Prostate gland (tissue), 2 donors: Measurements from ENCODE around the gene PTCD1. TPM values are rescaled to one million over a fixed set of nuclear protein-coding genes. Genes with fewer than 3 reads are reported as not detected.
"Not testable (repeated sequence)": the region's sequence is repeated elsewhere in the genome, so short reads cannot be mapped to it uniquely, and the experiment has no call there.

ENCODE experiments used
- DNase-seq: peaks from one replicate; pipeline ENCODE4 v3.0.0-alpha.2; 2019; ENCODE audit warnings: low spot score
- H3K27ac ChIP-seq, 2 donors: fragments of 200-600 bp; sonication (generic); 2 replicates each; pipeline ENCODE4 v1.5.1; 2017 to 2019
- H3K27me3 ChIP-seq: fragments of 200-600 bp; sonication (generic); replicated peaks from 2 replicates; pipeline ENCODE4 v1.5.1; 2019; ENCODE audit not compliant: insufficient read depth
- H3K36me3 ChIP-seq, 2 donors: fragments of 200-600 bp; sonication (generic); 1 replicate in 1 of 2; 2 replicates in 1 of 2; pipeline versions ENCODE4 v1.5.1 to v1.8.1; 2017 to 2019
- H3K4me1 ChIP-seq: fragments of 200-600 bp; sonication (generic); replicated peaks from 2 replicates; pipeline ENCODE4 v1.5.1; 2019
- H3K4me3 ChIP-seq, 2 donors: fragments of 200-600 bp; sonication (generic); 2 replicates each; pipeline ENCODE4 v1.5.1; 2017 to 2019
- H3K9me3 ChIP-seq: fragments of 200-600 bp; sonication (generic); 2 replicates; pipeline ENCODE4 v1.5.1; 2017
- POLR2A ChIP-seq: fragments of 450-650 bp; IDR thresholded peaks from one replicate; pipeline ENCODE4 v1.6.1; 2016; ENCODE audit warnings: antibody characterized with exemption, mild to moderate bottlenecking
- POLR2AphosphoS5 ChIP-seq: sonication (generic); formaldehyde crosslinking; IDR thresholded peaks from one replicate; pipeline ENCODE4 v1.6.1; 2017; ENCODE audit warnings: antibody characterized with exemption
- WGBS: methylation state at CpG from one replicate; pipeline ENCODE4 v1.1.5; 2018; 5-methylcytosine and 5-hydroxymethylcytosine counted together
- intact Hi-C: fragments of 100-400 bp; cut with DNase I; formaldehyde crosslinking; loops from one replicate; pipeline ENCODE4 v1.14.2; 2022
- total RNA-seq, 2 donors: library from RNA; depleted of rRNA; stranded (reverse); fragments of >200 nt; gene quantifications; one replicate each; pipeline ENCODE4 v1.1.0, GENCODE V29; 2016
- TF ChIP-seq, protein P1 (sequence below), 4 experiments: fragments of 200-600 bp in 2 of 4; fragments of 450-650 bp in 2 of 4; sonication (generic) in 2 of 4; IDR thresholded peaks; 1 replicate in 3 of 4; 2 replicates in 1 of 4; pipeline ENCODE4 v1.5.1; 2016 to 2019; ENCODE audit warnings: antibody characterized with exemption in 4 of 4, mild to moderate bottlenecking in 2 of 4, moderate library complexity in 2 of 4

The PTCD1 gene
- total RNA-seq, 2 donors from 2014 or later: 9.1 to 11.8 TPM

DNA sequence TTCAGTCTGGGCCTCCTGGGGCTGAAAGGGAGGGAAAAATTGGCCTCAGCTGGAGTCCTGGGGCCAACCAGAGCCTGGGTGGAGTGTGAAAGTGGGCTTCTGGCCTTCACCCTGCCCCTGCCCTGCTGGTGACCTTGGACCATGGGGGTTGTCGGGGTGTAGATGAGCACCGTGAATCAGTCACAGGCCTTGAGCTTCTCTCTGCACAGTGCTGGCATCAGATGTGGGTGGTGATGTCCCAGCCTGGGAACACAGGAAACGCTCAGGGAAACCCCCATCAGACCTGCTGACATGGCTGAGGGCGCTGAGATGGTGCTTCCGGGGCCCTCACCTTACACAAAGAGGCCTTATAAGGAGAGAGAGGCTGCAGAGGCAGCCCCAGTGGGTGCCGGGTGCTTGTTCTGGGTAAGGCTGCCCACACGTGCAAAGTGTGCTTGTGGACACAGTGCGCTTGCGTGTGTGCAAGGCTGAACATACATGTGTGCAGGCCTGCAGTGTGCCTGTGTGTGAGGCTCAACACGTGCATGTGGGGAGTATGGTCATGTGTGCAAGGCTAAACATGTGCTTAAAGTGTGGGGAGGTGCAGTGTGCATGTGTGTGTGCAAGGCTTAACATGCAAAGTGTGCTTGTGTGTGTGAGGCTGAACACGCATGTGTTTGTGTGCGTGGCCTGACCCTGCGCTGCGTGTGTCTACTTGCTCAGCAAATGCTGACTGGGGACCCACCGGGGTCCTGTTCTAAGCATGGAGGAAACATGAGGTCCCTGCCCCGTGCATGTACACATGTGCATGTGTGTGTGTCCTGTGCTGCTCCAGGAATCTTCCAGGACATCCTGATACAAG is 57.6 kb downstream of the PTCD1 start:
- H3K27ac ChIP-seq: no peak overlapping the region
- DNase-seq: no peak
- intact Hi-C loops: no loop called here
- no peaks in the 10 kb centered on the region for H3K36me3 ChIP-seq
- no peaks in the 10 kb centered on the region for H3K4me1 ChIP-seq
- no peak for TF ChIP-seq POLR2AphosphoS5
- H3K27me3 ChIP-seq: no peaks in the 10 kb centered on the region
- 79% methylated on average over 16 of the region's 16 CpGs for WGBS
- H3K9me3 ChIP-seq: no peaks in the 10 kb centered on the region
- no peak overlapping the region for H3K4me3 ChIP-seq

DNA sequence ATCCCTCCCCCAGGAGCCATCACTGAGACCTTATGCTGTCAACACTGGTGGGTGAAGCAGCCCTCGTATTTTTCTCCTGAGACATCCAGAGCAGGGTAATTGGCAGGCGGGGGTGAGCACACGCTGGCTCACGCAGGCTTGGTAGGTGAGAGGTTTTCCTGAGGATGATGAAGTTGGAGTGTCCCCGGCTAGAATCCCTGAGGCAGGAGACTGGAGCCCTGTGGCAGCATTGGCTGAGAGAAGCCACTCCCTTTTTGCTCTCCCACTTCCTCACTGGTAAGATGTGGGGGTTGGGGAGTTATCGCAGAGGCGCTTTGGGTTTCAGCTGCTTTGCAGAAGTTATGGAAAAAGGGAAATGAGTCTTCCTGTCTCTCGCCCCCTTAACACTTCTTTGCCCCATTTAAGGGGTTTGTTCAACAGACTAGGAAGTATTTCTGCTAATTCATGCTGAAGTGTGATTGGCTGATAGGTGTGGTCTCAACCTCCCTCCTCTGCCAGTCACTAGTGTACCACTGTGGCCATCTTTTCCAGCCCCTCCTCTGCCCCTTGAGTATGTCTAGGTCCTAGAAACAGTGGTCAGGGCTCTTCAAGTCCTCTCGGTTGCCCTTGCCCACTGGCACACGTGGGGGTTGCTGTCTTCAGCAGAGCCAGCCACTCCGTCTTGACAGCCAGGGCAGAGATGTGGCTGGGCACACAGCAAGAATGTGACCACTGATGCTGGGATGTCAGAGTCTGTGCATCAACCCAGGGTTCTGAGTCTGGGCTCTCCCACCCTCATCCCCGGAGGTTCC is 58.4 kb downstream of the PTCD1 start:
- TF ChIP-seq POLR2A (no peak), POLR2AphosphoS5 (peak; percentile 25)
- Histone ChIP-seq H3K36me3 (no peaks in the 10 kb centered on the region), H3K4me3 (no peak overlapping the region), H3K27ac (peak overlapping the region; percentile 60), H3K9me3 (no peaks in the 10 kb centered on the region), H3K27me3 (no peaks in the 10 kb centered on the region), H3K4me1 (no peaks in the 10 kb centered on the region)
- 66% methylated on average over 12 of the region's 12 CpGs for WGBS
- DNase-seq: no peak
- intact Hi-C loops: no loop called here

- 78% methylated on average over 7 of the region's 7 CpGs for WGBS
- DNase-seq, H3K4me3 ChIP-seq, H3K4me1 ChIP-seq, H3K36me3 ChIP-seq, intact Hi-C loops, H3K27me3 ChIP-seq, H3K9me3 ChIP-seq: not testable (repeated sequence)
- H3K27ac ChIP-seq: peak overlapping the region; percentile 60
Observed at GRCh38 chr7:99379693-99380031, 58.9 kb downstream of the PTCD1 start.

DNA sequence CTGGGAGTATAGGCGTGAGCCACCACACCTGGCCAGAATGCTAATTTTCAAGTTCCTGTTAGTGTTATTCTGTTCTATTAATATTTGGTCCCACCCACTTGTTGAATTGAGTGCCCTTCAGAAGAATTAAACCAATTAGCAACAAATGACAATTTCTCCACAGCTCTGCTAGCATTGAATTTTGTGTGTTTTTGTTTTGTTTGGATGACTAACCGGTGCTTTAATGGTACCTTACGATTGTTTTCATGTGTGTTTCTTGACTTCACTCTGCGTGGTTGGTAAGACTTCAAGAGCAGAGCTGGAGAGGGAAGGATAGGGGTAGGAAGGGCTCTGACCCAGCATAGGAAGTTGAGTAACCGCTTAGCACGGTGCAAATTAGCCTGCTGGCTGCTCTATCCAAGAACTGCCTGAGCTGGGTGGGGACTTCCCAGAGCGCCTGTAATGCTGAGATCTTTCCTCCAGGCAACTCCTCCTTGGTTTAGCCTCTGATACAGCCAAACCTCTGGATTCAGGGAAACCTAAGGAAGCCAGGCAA is 59.5 kb downstream of the PTCD1 start:
- no peaks in the 10 kb centered on the region for H3K27me3 ChIP-seq
- WGBS: 42% methylated on average over 7 of the region's 7 CpGs
- no peaks in the 10 kb centered on the region for H3K4me1 ChIP-seq
- H3K27ac ChIP-seq: peak overlapping the region; percentile 60
- no peak overlapping the region for H3K4me3 ChIP-seq
- intact Hi-C loops: no loop called here
- no peak for DNase-seq
- TF ChIP-seq POLR2A (no peak), POLR2AphosphoS5 (peak; percentile 6)
- H3K9me3 ChIP-seq: no peaks in the 10 kb centered on the region
- H3K36me3 ChIP-seq: no peaks in the 10 kb centered on the region

DNA sequence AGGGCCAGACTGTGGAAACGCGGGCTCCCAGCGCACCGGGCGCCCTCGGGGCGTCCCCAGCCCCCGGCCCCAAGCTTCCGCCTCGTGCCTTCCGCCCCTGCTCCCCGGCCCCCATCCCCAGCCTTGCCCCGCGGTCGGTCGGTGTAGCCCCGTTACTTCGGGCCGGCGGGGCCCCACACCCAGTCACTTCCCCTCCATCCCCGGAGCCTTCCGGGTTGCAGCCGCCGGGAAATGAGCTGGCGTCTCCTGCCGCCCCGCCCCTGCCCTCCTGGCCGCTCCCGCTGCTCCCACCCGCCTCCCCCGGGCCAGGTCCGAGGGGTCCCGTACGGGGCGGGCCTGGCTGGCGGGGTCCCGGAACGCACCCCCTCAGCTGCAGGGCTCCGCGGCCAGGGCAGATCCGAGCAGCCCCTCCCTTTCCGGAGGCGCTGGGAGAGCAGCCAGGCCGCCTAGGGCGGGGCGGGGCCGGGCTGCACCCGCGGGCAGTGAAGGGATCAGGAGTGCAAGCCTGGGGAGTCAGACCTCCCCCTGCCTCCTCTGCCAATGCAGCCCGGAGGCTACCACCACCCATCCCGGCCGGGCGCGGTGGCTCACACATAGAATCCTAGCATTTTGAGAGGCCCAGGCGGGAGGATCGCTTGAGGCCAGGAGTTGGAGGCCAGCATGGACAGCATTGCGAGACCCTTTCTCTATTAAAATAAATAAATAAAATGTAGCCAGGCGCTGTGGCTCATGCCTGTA is 63.4 kb downstream of the PTCD1 start:
- Histone ChIP-seq H3K4me3 (peak overlapping the region; percentile 76 to 78), H3K27ac (peak overlapping the region; percentile 73 to 77), H3K9me3 (no peaks in the 10 kb centered on the region), H3K4me1 (no peaks in the 10 kb centered on the region), H3K36me3 (no peaks in the 10 kb centered on the region), H3K27me3 (no peaks in the 10 kb centered on the region)
- DNase-seq: peak; percentile 47
- TF ChIP-seq, protein P1, sequence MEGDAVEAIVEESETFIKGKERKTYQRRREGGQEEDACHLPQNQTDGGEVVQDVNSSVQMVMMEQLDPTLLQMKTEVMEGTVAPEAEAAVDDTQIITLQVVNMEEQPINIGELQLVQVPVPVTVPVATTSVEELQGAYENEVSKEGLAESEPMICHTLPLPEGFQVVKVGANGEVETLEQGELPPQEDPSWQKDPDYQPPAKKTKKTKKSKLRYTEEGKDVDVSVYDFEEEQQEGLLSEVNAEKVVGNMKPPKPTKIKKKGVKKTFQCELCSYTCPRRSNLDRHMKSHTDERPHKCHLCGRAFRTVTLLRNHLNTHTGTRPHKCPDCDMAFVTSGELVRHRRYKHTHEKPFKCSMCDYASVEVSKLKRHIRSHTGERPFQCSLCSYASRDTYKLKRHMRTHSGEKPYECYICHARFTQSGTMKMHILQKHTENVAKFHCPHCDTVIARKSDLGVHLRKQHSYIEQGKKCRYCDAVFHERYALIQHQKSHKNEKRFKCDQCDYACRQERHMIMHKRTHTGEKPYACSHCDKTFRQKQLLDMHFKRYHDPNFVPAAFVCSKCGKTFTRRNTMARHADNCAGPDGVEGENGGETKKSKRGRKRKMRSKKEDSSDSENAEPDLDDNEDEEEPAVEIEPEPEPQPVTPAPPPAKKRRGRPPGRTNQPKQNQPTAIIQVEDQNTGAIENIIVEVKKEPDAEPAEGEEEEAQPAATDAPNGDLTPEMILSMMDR (IDR thresholded peaks at IDR 0.05): no peak
- TF ChIP-seq POLR2A (peak; percentile 25), POLR2AphosphoS5 (peak; percentile 26)
- WGBS: 7% methylated on average over 38 of the region's 58 CpGs
- intact Hi-C loops: no loop called here

DNA sequence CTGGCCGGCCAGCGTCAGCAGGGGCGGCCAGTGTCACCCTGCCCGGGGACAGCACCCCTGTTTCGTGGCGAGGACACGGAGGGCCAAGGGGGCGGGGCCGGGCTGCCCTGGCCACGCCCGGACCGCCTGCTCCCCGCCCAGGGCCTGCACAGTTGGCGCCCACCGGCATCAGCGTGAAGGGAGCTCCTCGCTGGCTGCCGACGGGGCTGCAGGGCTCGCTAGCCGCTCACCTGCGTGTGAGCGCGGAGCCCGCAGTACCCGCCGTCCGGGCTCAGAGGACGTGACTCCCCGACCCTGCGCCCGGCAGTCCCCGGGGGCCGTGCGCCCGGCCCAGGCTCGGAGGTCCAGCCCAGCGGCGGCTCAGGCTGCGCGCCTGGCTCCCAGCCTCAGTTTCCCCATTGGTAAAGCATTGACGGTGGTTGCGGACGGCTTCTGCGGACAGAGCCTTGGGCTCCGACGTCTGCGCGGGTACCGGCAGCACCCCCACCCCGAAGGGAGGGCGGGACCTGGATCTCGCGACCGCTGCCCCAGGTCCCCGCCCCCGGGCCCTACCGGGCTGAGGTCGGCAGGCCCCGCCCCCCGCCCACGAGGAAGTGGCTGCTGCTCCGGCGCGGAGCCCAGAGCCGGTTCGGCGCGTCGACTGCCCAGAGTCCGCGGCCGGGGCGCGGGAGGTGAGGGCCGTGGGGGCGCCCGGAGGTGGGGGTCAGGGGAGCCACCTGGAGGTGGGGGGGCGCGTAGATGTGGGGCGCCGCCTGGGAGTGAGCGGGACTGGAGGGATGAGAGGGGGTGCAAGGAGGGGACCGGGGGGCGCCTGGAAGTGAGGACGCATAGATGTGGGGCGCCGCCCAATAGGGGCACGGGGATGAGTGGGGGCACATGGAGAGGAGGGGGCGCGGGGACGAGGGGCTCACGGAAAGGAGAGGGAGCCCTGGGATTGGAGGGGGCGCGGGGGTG is 64.2 kb downstream of the PTCD1 start, which contains the start of gene ARPC1B:
Gene ARPC1B, plus strand, starts transcription at position 620 of the 954 bp plus-strand sequence. CDS start 10,985 bp downstream, outside the sequence.
- peak within 1 kb of the TSS; percentile 73 to 77 for H3K27ac ChIP-seq
- intact Hi-C loops: loop anchor here (5.0 kb wide), 1 partner anchor 33 kb away; the partner anchor contains the start of genes BUD31 and PDAP1
- H3K4me3 ChIP-seq: peak within 1 kb of the TSS; percentile 76 to 78
- WGBS: 2% methylated on average over 67 of the region's 95 CpGs
- DNase-seq: peak; percentile 49
- H3K9me3 ChIP-seq: no peaks in the 10 kb centered on the region
- H3K36me3 ChIP-seq: no peaks in the 10 kb centered on the region
- H3K4me1 ChIP-seq: no peaks in the 10 kb centered on the region
- TF ChIP-seq POLR2AphosphoS5 (no peak), POLR2A (peak; percentile 61)
- TF ChIP-seq, protein P1 (IDR thresholded peaks at IDR 0.05): no peak
- H3K27me3 ChIP-seq: no peaks in the 10 kb centered on the region
